ENCODE results near the gene STK35.

Gene STK35

DNA sequence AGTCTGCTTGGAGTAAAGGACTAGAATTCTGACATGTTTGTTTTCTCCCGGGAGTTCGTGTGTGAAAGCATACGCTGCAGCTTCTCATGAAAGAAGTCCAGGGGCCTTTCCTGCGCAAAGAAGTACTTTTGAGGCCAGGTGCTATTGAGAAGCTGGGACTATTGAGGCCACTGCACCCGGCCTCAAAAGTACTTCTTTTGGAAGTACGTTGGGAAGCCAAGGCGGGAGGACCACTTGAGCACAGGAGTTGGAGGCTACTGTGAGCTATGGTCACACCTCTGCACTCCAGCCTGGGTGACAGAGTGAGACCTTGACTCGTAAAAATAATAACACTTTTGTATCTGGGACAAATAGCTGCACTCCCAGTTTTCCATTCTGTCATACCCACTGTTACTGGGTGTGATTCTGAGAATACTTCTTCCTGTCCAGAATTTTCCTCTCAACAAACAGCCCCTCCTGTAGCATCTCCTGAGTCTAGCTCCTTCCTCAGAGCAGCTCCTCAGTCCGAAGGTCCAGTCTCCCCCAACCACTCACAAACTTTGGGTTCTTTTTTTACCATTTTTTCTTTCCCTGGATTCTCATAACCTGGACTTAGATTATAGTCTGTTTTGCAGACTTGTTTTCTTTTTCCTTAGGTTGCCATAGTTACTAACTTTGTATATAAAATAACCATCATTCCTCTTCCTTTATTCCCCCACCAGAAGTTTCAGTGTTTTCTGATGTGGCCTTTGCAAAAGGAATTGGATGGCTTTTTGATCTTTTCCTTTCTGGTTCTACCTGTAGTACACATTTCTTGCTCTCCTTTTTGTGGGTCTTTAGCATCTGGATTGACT is 12.7 kb downstream of the STK35 start:
- in situ Hi-C loops (cut with HindIII; ENCODE audit: low pct_unique_long_range_greater_than_20kb, low sequenced_read_pairs) = no loop called here
- TF ChIP-seq JUND (IDR thresholded peaks at IDR 0.05; ENCODE audit: low read depth) = no peak
- DNase-seq (ENCODE audit: low read depth in 1 of 2, low spot score in 1 of 2) = no peak

DNA sequence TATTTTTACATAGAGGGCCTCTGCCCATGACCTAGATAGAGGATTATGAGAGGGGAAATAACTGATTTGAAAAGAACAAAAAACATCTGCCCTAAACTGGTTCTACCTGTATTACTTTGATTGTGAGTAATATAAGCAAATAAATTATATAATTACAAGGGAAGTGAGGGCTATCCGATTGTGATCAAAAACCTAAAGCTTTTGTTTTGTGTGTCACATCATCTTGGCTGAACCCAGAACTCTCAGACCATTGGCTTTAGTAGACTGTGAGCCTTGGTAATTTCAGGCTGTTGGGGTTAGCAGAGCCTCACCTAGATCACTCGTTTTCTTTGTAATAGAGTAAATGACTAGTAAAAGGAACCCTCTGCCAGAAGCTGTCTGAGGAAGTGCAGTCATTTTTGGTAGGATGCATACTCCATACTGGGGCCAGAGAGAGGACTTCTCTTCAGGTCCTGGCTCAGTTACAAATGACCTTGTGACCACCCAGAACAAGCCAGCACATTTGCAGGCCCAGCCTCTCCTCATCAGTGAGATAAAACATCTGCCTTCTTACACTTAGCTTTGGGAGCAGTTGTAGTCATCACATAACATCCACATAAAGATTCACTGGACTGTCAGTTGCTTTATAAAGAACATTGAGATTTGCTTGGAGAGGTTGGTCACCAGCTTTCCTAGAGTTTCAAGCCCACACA is 13.5 kb downstream of the STK35 start:
- no peak for TF ChIP-seq JUND (IDR thresholded peaks at IDR 0.05; ENCODE audit: low read depth)
- in situ Hi-C loops (cut with HindIII; ENCODE audit: low pct_unique_long_range_greater_than_20kb, low sequenced_read_pairs) = no loop called here
- no peak for DNase-seq (ENCODE audit: low read depth in 1 of 2, low spot score in 1 of 2)

DNA sequence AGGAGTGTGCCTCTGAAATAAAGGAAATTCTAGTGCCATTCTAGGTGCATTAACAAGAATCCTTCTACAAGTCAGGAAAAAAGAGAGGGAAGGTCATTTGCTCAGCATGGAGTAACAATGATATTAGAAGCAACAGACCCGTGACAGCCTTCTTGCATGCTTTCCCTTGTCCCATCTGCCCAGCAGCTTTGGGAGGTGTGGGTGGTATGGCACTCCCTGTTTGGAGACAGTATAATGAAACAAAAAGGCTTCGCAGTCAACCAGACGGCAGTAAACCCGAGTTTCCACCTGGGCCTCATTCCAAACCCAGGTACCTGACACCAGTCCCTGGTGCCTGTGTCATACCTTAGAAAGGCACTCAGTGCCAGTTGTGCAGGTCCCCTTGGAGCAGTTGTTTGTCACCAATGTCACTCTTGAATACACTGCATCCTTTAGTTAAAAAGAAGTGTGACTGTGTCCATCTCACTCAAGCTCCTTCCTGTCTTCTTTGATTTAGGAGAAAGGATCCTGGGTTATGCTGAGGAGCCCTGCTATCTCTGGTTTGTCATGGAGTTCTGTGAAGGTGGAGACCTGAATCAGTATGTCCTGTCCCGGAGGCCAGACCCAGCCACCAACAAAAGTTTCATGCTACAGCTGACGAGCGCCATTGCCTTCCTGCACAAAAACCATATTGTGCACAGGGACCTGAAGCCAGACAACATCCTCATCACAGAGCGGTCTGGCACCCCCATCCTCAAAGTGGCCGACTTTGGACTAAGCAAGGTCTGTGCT is 14.7 kb downstream of the STK35 start:
- no peak for TF ChIP-seq JUND (IDR thresholded peaks at IDR 0.05; ENCODE audit: low read depth)
- in situ Hi-C loops (cut with HindIII; ENCODE audit: low pct_unique_long_range_greater_than_20kb, low sequenced_read_pairs) = no loop called here
- DNase-seq (ENCODE audit: low read depth in 1 of 2, low spot score in 1 of 2) = no peak

DNA sequence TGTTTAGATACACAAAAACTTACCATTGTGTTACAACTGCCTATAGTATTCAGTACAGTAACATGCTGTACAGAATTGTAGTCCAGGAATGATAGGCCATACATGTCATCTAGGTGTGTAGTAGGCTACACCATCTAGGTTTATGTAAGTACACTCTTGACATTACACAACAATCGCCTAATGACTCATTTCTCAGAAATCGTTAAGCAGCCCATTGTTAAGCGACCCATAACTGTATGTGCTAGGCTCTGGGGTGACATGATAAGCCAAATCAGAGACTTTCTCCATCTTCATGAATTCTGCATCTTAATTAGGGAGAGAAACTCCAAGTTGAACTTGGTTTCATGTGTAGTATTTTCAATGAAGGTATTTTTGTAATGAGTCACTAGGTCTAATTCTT is 17.2 kb downstream of the STK35 start:
- TF ChIP-seq JUND (IDR thresholded peaks at IDR 0.05; ENCODE audit: low read depth) = no peak
- in situ Hi-C loops (cut with HindIII; ENCODE audit: low pct_unique_long_range_greater_than_20kb, low sequenced_read_pairs) = no loop called here

DNA sequence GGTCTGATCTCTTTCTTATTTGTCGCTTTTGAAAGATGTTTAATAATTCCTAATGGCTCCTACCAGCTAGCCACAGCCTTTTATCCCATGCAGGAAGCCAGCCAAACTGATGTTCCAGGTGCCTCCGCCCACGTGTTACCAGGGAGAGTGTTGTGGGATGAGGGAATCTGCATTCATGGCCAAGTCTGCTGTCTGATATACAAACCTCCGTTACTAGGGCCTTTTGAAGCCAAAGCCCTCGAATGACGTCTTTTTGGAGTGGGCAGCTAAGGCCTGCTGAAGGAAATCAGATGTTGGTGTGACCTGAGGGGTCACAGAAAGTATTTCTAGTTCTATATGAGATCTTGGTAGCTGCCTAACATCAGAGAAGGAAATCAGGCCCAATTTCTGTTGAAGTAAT is 21.3 kb downstream of the STK35 start:
- in situ Hi-C loops (cut with HindIII; ENCODE audit: low pct_unique_long_range_greater_than_20kb, low sequenced_read_pairs) = no loop called here
- DNase-seq (ENCODE audit: low read depth in 1 of 2, low spot score in 1 of 2) = no peak
- TF ChIP-seq JUND (IDR thresholded peaks at IDR 0.05; ENCODE audit: low read depth) = no peak

More for the DNA sequence above, 17.2 kb downstream of the STK35 start:
- DNase-seq (ENCODE audit: low read depth in 1 of 2, low spot score in 1 of 2) = no peak

DNA sequence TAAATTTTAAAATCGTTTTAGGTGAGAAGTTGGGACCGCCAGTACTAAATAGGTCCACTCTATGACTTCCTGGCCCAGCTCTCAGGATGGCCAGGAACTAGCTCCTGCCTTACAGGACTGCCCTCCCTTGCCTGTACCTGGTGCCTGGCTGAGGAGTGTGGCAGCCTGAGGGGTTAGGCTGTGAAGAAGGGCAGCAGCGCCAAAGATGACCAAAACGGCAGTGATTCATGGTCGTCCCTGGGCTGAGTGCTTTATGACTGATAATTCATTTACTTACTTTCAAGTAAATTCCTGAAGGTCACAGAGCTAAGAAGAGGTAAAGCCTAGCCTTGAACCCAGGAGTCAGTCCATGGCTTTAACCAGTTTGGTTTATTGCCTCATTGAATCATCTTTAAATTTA is 22.1 kb downstream of the STK35 start:
- DNase-seq (ENCODE audit: low read depth in 1 of 2, low spot score in 1 of 2) = no peak
- in situ Hi-C loops (cut with HindIII; ENCODE audit: low pct_unique_long_range_greater_than_20kb, low sequenced_read_pairs) = no loop called here
- no peak for TF ChIP-seq JUND (IDR thresholded peaks at IDR 0.05; ENCODE audit: low read depth)

DNA sequence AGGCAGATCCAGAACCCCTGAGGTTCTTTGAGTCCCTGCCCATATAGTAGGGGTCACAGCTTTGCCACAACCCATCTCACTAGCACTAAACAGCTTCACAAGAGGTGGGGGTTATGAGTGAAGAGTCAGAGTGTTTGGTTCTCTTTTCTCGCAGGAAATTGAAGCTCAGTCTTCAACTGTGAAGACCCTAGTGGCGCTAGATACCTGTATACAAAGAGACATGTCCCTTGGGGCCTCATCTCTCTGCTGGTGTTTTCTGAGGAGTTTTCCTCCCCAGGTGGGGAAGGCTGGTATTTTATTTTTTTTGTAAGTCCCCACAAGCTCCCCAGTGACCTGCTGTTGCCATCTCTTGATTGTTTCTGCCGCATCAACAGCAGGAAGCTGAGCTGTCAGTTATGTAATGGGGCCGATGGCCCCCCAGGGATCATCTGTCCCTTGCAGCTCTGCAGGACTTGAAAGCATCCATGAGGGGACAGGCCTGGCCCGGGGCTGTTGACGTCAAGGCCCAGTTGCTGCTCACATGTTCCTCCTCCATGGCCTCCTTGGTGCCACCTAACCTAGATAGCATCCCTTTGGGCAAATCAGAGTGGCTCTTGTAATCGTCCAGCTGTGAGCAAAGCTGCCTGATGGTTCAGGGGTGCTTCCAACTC is 23.1 kb downstream of the STK35 start:
- no peak for DNase-seq (ENCODE audit: low read depth in 1 of 2, low spot score in 1 of 2)
- in situ Hi-C loops (cut with HindIII; ENCODE audit: low pct_unique_long_range_greater_than_20kb, low sequenced_read_pairs) = no loop called here
- no peak for TF ChIP-seq JUND (IDR thresholded peaks at IDR 0.05; ENCODE audit: low read depth)

DNA sequence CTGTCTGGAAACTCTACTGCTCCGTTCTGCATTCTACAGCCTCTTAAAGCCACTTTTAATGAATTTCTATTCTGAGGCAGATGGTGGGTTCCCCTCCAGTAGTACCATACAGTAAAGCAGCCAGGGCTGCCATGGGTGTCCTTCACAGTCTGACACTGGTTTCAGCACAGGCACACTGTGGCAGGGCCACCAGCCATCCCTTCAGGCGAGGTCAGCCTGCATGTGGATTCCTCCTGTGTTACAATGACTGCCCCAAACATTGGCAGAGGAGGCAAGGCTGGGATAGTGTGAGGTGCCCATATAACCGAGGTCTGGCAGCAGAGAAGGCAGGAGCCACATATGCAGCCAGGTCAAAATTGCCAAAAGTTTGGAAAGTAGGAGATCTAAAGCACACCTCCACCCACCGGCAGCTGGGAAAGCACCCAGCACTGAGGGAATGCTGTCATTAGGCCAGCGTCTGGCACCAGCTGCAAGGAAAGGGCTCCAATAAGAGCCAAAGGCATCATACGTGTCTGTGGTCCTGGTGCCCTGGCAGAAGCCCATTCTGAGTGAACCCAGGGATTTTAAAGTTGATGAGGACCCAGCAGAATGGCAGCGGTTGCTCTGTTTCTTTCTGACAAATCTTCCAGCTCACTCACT is 24.0 kb downstream of the STK35 start:
- DNase-seq (ENCODE audit: low read depth in 1 of 2, low spot score in 1 of 2) = no peak
- no peak for TF ChIP-seq JUND (IDR thresholded peaks at IDR 0.05; ENCODE audit: low read depth)
- in situ Hi-C loops (cut with HindIII; ENCODE audit: low pct_unique_long_range_greater_than_20kb, low sequenced_read_pairs) = no loop called here

DNA sequence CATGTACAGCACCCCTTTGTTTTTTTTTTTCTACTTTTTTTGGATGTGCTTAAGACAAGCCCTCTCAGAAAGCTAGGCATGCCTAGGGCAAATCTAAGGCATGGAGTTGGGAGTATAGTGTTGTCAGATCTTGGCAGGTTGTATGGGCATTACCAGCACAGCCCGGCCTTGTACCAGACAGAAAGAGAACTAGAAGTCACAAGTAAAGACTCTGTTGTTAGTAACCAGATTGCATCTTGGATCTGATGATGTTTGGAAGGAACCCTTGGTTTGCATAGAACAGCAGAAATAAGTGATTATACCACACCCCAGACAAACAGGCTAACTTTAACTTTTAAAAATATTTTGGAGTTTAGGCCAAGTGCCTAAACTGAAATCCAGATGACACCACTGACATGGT is 25.6 kb downstream of the STK35 start:
- in situ Hi-C loops (cut with HindIII; ENCODE audit: low pct_unique_long_range_greater_than_20kb, low sequenced_read_pairs) = no loop called here
- no peak for DNase-seq (ENCODE audit: low read depth in 1 of 2, low spot score in 1 of 2)
- no peak for TF ChIP-seq JUND (IDR thresholded peaks at IDR 0.05; ENCODE audit: low read depth)

DNA sequence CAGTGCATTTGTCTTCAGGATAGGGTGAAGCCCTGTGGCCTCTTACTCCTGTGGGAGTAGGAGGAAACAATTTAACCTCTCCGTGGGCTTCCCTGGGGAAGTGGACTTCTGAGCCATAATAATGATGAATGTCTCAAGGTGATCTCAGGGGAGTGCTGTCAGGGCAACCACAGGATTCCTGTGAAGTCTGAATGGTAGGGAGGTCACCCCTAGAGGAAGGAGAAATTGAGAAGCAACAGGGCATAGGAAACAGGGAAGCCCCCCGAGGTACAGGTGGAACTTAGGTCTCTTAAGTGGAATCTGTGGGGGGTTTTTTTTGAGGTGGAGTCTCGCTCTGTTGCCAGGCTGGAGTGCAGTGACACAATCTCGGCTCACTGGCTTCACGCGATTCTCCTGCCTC is 26.9 kb downstream of the STK35 start:
- no peak for TF ChIP-seq JUND (IDR thresholded peaks at IDR 0.05; ENCODE audit: low read depth)
- in situ Hi-C loops (cut with HindIII; ENCODE audit: low pct_unique_long_range_greater_than_20kb, low sequenced_read_pairs) = no loop called here
- DNase-seq (ENCODE audit: low read depth in 1 of 2, low spot score in 1 of 2) = no peak

DNA sequence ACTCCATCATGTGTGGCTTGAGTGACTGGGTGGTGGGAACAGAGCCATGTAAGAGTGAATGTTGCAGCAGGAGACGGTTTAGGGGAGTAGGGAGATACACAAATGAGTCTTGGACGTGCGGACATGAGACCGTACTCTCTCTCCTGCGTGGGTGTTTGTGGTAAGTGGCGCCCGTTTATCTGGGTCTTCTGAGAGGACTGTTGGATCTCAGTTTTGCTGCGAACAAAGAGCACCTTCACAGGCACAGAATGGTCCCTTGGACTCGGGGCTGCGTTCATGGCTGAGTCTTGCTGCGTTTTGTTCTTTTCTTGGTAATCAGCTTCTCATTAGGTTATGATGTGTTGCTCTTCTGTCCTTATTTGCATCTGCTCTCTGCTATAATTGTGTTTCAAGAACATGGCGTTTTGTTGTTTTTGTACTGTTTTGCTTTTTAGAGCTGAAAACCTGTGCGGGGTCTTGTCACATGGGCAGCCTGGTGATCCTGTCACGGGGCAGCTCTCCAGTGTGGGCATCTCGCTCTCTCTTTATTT is 28.5 kb downstream of the STK35 start:
- DNase-seq (ENCODE audit: low read depth in 1 of 2, low spot score in 1 of 2) = no peak
- in situ Hi-C loops (cut with HindIII; ENCODE audit: low pct_unique_long_range_greater_than_20kb, low sequenced_read_pairs) = no loop called here
- TF ChIP-seq JUND (IDR thresholded peaks at IDR 0.05; ENCODE audit: low read depth) = no peak

DNA sequence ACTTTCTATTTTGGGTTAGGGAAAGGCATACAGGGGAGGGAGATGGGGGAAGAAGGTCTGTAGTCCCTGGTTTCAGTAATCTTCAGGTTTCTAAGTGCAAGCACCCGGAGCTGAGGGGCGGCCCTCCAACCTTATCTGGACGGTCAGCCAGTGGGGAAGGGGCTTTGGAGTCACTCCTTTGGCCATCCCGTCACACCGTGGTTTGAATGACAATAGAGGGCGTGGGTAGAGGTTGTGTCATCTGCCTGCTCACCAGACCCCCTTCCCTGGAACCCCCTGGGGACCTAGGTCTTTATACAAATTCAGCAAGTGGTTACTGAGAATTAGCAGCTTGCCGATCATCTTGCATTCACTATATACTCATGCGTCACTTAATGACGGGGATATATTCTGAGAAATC is 29.1 kb downstream of the STK35 start:
- no peak for DNase-seq (ENCODE audit: low read depth in 1 of 2, low spot score in 1 of 2)
- no peak for TF ChIP-seq JUND (IDR thresholded peaks at IDR 0.05; ENCODE audit: low read depth)
- in situ Hi-C loops (cut with HindIII; ENCODE audit: low pct_unique_long_range_greater_than_20kb, low sequenced_read_pairs) = no loop called here
